Activated CD8-positive, alpha-beta T cell treated with anti-CD3 and anti-CD28 coated beads, Interleukin-2, amount 10 ng/mL, durations not matched to agents 7 days and 5 days (primary cell): ENCODE measurements around the gene TNPO2. TPM values are rescaled to one million over a fixed set of nuclear protein-coding genes. Genes with fewer than 3 reads are reported as not detected.
"Not testable (repeated sequence)": the region's sequence is repeated elsewhere in the genome, so short reads cannot be mapped to it uniquely, and the experiment has no call there.

Experiments used
- ATAC-seq: fragments of 150-1000 bp; cut with Tn5 transposase; one replicate; pipeline ENCODE4 v1.10.0; 2021; ENCODE audit warnings: moderate library complexity
- CTCF ChIA-PET: fragments of 350-600 bp; sonication (Branson Sonifier 250); formaldehyde crosslinking; loops from one replicate; lab custom pipeline; 2021; ENCODE audit warnings: antibody characterized with exemption; lab: Charles Lee
- POLR2A ChIA-PET: fragments of 350-600 bp; sonication (Branson Sonifier 250); formaldehyde crosslinking; loops from one replicate; lab custom pipeline; 2021; ENCODE audit warnings: antibody characterized with exemption; lab: Charles Lee
- DNase-seq: peaks from one replicate; pipeline ENCODE4 v3.0.0-alpha.2; 2020
- H3K27ac Mint-ChIP-seq: one replicate; pipeline ENCODE4 v1.8.0; 2021; ENCODE audit warnings: mild to moderate bottlenecking, mixed read lengths
- H3K27me3 Mint-ChIP-seq: one replicate; pipeline ENCODE4 v1.8.0; 2021; ENCODE audit warnings: low read depth, mixed read lengths
- H3K36me3 Mint-ChIP-seq: one replicate; pipeline ENCODE4 v1.8.0; 2021; ENCODE audit warnings: low read depth, mixed read lengths
- H3K4me1 Mint-ChIP-seq: one replicate; pipeline ENCODE4 v1.8.0; 2021; ENCODE audit warnings: low read depth, mixed read lengths
- H3K4me3 Mint-ChIP-seq: one replicate; pipeline ENCODE4 v1.8.0; 2021; ENCODE audit warnings: mild to moderate bottlenecking, mixed read lengths
- H3K9me3 Mint-ChIP-seq: one replicate; pipeline ENCODE4 v1.8.0; 2022; ENCODE audit warnings: mixed read lengths; ENCODE audit not compliant: insufficient read depth
- total RNA-seq, 2 experiments: library from RNA; stranded (reverse); gene quantifications; one replicate each; pipeline ENCODE4 v1.2.3, GENCODE V29; 2021

Gene TNPO2
- total RNA-seq, 2 experiments from 2014 or later, result 84.3 to 93.1 TPM

GRCh38 chr19:12694641-12695040 is 29.1 kb downstream of the TNPO2 start:
- no peak overlapping the region for H3K4me3 Mint-ChIP-seq
- no peak for DNase-seq
- H3K27me3 Mint-ChIP-seq, result no peaks in the 10 kb centered on the region
- ATAC-seq, result no peak
- H3K27ac Mint-ChIP-seq, result no peak overlapping the region
- H3K9me3 Mint-ChIP-seq, result no peaks in the 10 kb centered on the region
- CTCF ChIA-PET, result interaction anchor here (2.4 kb wide), 1 partner anchor 22 kb away, joined by 13 read pairs; no protein-coding TSS in a partner anchor
- peaks cover 26% of the 10 kb centered on the region for H3K4me1 Mint-ChIP-seq
- H3K36me3 Mint-ChIP-seq, result peaks cover 10% of the 10 kb centered on the region
- POLR2A ChIA-PET, result interaction anchor here (0.7 to 2.4 kb wide), 2 partner anchors 9 to 13 kb away, joined by 3 to 18 read pairs; partner anchors contain the start of gene DHPS

GRCh38 chr19:12692960-12693359 is 30.8 kb downstream of the TNPO2 start:
- ATAC-seq (no peak), DNase-seq (no peak)
- H3K36me3 Mint-ChIP-seq, result peaks cover 3% of the 10 kb centered on the region
- H3K4me1 Mint-ChIP-seq, result peaks cover 23% of the 10 kb centered on the region
- H3K27me3 Mint-ChIP-seq, result no peaks in the 10 kb centered on the region
- H3K9me3 Mint-ChIP-seq, result no peaks in the 10 kb centered on the region
- POLR2A ChIA-PET, result interaction anchor here (1.0 kb wide), 1 partner anchor 30 kb away, joined by 4 read pairs; no protein-coding TSS in a partner anchor
- H3K27ac Mint-ChIP-seq, result no peak overlapping the region
- H3K4me3 Mint-ChIP-seq, result no peak overlapping the region
- CTCF ChIA-PET, result interaction anchor here (1.1 to 1.2 kb wide), 2 partner anchors 17 to 390 kb away, joined by 3 read pairs; no protein-coding TSS in a partner anchor

GRCh38 chr19:12689581-12690216 is 34.0 kb downstream of the TNPO2 start:
- ATAC-seq (no peak), DNase-seq (no peak)
- H3K4me3 Mint-ChIP-seq, result no peak overlapping the region
- POLR2A ChIA-PET, result no interaction called here
- H3K27me3 Mint-ChIP-seq, result no peaks in the 10 kb centered on the region
- no peak overlapping the region for H3K27ac Mint-ChIP-seq
- H3K9me3 Mint-ChIP-seq, result no peaks in the 10 kb centered on the region
- CTCF ChIA-PET, result no interaction called here
- H3K36me3 Mint-ChIP-seq, result no peaks in the 10 kb centered on the region
- peaks cover 6% of the 10 kb centered on the region for H3K4me1 Mint-ChIP-seq

GRCh38 chr19:12689012-12689411 is 34.7 kb downstream of the TNPO2 start:
- ChIA-PET POLR2A (no interaction called here), CTCF (no interaction called here)
- Mint-ChIP-seq H3K27ac (no peak overlapping the region), H3K9me3 (no peaks in the 10 kb centered on the region), H3K4me1 (no peaks in the 10 kb centered on the region), H3K4me3 (no peak overlapping the region), H3K36me3 (no peaks in the 10 kb centered on the region), H3K27me3 (no peaks in the 10 kb centered on the region)
- DNase-seq, result no peak
- no peak for ATAC-seq

- no peaks in the 10 kb centered on the region for H3K4me1 Mint-ChIP-seq
- no peaks in the 10 kb centered on the region for H3K9me3 Mint-ChIP-seq
- H3K27me3 Mint-ChIP-seq, result no peaks in the 10 kb centered on the region
- no peak within 1 kb of the TSS for H3K4me3 Mint-ChIP-seq
- ChIA-PET POLR2A (no interaction called here), CTCF (no interaction called here)
- no peaks in the 10 kb centered on the region for H3K36me3 Mint-ChIP-seq
- ATAC-seq (peak; percentile 8), DNase-seq (no peak)
- H3K27ac Mint-ChIP-seq, result no peak within 1 kb of the TSS
Observed at GRCh38 chr19:12687496-12688196, 36.1 kb downstream of the TNPO2 start, which contains the start of gene GNG14. Gene GNG14 (plus strand): TSS chr19:12687998. CDS start chr19:12688049, 51 bp downstream.

GRCh38 chr19:12685831-12686230 is 37.9 kb downstream of the TNPO2 start:
- Mint-ChIP-seq H3K4me3 (no peak overlapping the region), H3K36me3 (peaks cover 4% of the 10 kb centered on the region), H3K4me1 (peaks cover 4% of the 10 kb centered on the region), H3K27me3 (no peaks in the 10 kb centered on the region), H3K27ac (no peak overlapping the region), H3K9me3 (no peaks in the 10 kb centered on the region)
- DNase-seq, result no peak
- ChIA-PET CTCF (interaction anchor here (1.1 to 1.4 kb wide), 3 partner anchors 32 to 75 kb away, joined by 3 to 4 read pairs (median 3); no protein-coding TSS in a partner anchor), POLR2A (interaction anchor here (0.7 to 1.9 kb wide), 3 partner anchors 8 to 11 kb away, joined by 3 to 8 read pairs (median 4); partner anchors contain the start of gene FBXW9)
- no peak for ATAC-seq

GRCh38 chr19:12681074-12681987 is 42.4 kb downstream of the TNPO2 start, which contains the start of gene DHPS:
Gene DHPS (minus strand): TSS chr19:12681880. CDS start chr19:12681766, 114 bp downstream.
- no peaks in the 10 kb centered on the region for H3K9me3 Mint-ChIP-seq
- H3K27ac Mint-ChIP-seq, result peak within 1 kb of the TSS; percentile 95
- peaks cover 30% of the 10 kb centered on the region for H3K36me3 Mint-ChIP-seq
- H3K4me1 Mint-ChIP-seq, result peaks cover 23% of the 10 kb centered on the region
- CTCF ChIA-PET, result interaction anchor here (1.0 to 1.4 kb wide), 5 partner anchors 9 to 79 kb away, joined by 3 to 8 read pairs (median 3); no protein-coding TSS in a partner anchor
- no peaks in the 10 kb centered on the region for H3K27me3 Mint-ChIP-seq
- peak; percentile 97 for DNase-seq
- POLR2A ChIA-PET, result interaction anchor here (0.6 to 3.0 kb wide), 15 partner anchors 9 to 391 kb away, joined by 3 to 18 read pairs (median 3); partner anchors contain the start of genes FBXW9 and TRIR
- H3K4me3 Mint-ChIP-seq, result peak within 1 kb of the TSS; percentile 94
- peak; percentile 81 for ATAC-seq

GRCh38 chr19:12680034-12680433 is 43.7 kb downstream of the TNPO2 start:
- CTCF ChIA-PET, result interaction anchor here (0.9 to 1.7 kb wide), 4 partner anchors 41 to 116 kb away, joined by 3 to 6 read pairs (median 4); no protein-coding TSS in a partner anchor
- Mint-ChIP-seq H3K4me1 (peaks cover 24% of the 10 kb centered on the region), H3K36me3 (peaks cover 39% of the 10 kb centered on the region), H3K9me3 (no peaks in the 10 kb centered on the region), H3K27me3 (no peaks in the 10 kb centered on the region), H3K27ac (peak overlapping the region; percentile 54), H3K4me3 (peak overlapping the region; percentile 94)
- no peak for DNase-seq
- ATAC-seq, result no peak
- POLR2A ChIA-PET, result interaction anchor here (0.7 to 3.0 kb wide), 2 partner anchors 11 to 195 kb away, joined by 3 to 14 read pairs; a partner anchor contains a TSS

GRCh38 chr19:12678039-12678438 is 45.7 kb downstream of the TNPO2 start:
- H3K9me3 Mint-ChIP-seq, H3K27ac Mint-ChIP-seq: not testable (repeated sequence)
- POLR2A ChIA-PET, result interaction anchor here (1.1 to 1.2 kb wide), 2 partner anchors 9 to 18 kb away, joined by 3 to 4 read pairs; a partner anchor contains a TSS

GRCh38 chr19:12676928-12677327 is 46.8 kb downstream of the TNPO2 start:
- ChIA-PET CTCF (interaction anchor here (0.7 to 2.7 kb wide), 13 partner anchors 8 to 171 kb away, joined by 3 to 10 read pairs (median 4); partner anchors contain the start of genes FBXW9 and TRIR), POLR2A (interaction anchor here (1.0 to 1.5 kb wide), 2 partner anchors 9 to 18 kb away, joined by 3 to 4 read pairs; no protein-coding TSS in a partner anchor)

More at GRCh38 chr19:12678039-12678438, 45.7 kb downstream of the TNPO2 start:
- CTCF ChIA-PET, result interaction anchor here (1.2 to 2.7 kb wide), 5 partner anchors 9 to 170 kb away, joined by 3 to 10 read pairs (median 6); a partner anchor contains a TSS
- not testable (repeated sequence) for DNase-seq, H3K27me3 Mint-ChIP-seq, ATAC-seq, H3K4me3 Mint-ChIP-seq
- H3K36me3 Mint-ChIP-seq, result peaks cover 48% of the 10 kb centered on the region
- H3K4me1 Mint-ChIP-seq, result peaks cover 24% of the 10 kb centered on the region

More at GRCh38 chr19:12676928-12677327, 46.8 kb downstream of the TNPO2 start:
- ATAC-seq (no peak), DNase-seq (no peak)
- no peak overlapping the region for H3K27ac Mint-ChIP-seq
- peaks cover 53% of the 10 kb centered on the region for H3K36me3 Mint-ChIP-seq
- no peak overlapping the region for H3K4me3 Mint-ChIP-seq
- no peaks in the 10 kb centered on the region for H3K27me3 Mint-ChIP-seq
- peaks cover 27% of the 10 kb centered on the region for H3K4me1 Mint-ChIP-seq
- no peaks in the 10 kb centered on the region for H3K9me3 Mint-ChIP-seq
